AG04450 (cell line): ENCODE data around the gene HES2. TPM values are rescaled to one million over a fixed set of nuclear protein-coding genes. Genes with fewer than 3 reads are reported as not detected.

Experiments
- CTCF ChIA-PET: fragments of 300-600, 350-600 bp; formaldehyde crosslinking; extraction: SDS; loops from one replicate; lab custom pipeline; 2022; ENCODE audit warnings: antibody characterized with exemption, inconsistent platforms; lab: Charles Lee
- POLR2A ChIA-PET: fragments of 350-600 bp; formaldehyde crosslinking; extraction: SDS; loops from one replicate; lab custom pipeline; 2021; ENCODE audit warnings: antibody characterized with exemption, inconsistent platforms; lab: Yijun Ruan, JAX
- DNase-seq: peaks from one replicate; pipeline ENCODE4 v3.0.0-alpha.2; 2011; ENCODE audit warnings: low read depth, low spot score
- H3K27ac ChIP-seq: one replicate; pipeline ENCODE4 v1.5.1; 2012; ENCODE audit warnings: low read depth, low read length, control low read depth
- H3K27me3 ChIP-seq: one replicate; pipeline ENCODE4 v1.6.0; 2012; ENCODE audit warnings: low read length; ENCODE audit not compliant: control insufficient read depth, insufficient read depth
- H3K4me3 ChIP-seq: 2 replicates; pipeline ENCODE4 v1.5.1; 2011; ENCODE audit warnings: mild to moderate bottlenecking, low read depth, low read length, control low read depth
- H3K9me3 ChIP-seq: 2 replicates; pipeline ENCODE4 v1.5.1; 2012; ENCODE audit warnings: low read length; ENCODE audit not compliant: control insufficient read depth, insufficient read depth
- CTCF ChIP-seq: IDR thresholded peaks from 2 replicates; pipeline ENCODE4 v1.5.1; 2011; ENCODE audit warnings: low read depth, low read length, control low read depth, inconsistent platforms
- polyA minus RNA-seq: library from RNA; depleted of rRNA, polyadenylated mRNA; stranded (reverse); fragments of >200 nt; gene quantifications from 2 replicates; pipeline ENCODE4 v1.2.3, GENCODE V29; 2011; rRNA and poly(A)+ RNA removed
- polyA plus RNA-seq: library from polyadenylated mRNA; depleted of rRNA; stranded (reverse); fragments of >200 nt; gene quantifications from 2 replicates; pipeline ENCODE4 v1.2.3, GENCODE V29; 2011; rRNA removed

The HES2 gene
- polyA plus RNA-seq (not detected in 2 replicates), polyA minus RNA-seq (not detected in 2 replicates)

DNA sequence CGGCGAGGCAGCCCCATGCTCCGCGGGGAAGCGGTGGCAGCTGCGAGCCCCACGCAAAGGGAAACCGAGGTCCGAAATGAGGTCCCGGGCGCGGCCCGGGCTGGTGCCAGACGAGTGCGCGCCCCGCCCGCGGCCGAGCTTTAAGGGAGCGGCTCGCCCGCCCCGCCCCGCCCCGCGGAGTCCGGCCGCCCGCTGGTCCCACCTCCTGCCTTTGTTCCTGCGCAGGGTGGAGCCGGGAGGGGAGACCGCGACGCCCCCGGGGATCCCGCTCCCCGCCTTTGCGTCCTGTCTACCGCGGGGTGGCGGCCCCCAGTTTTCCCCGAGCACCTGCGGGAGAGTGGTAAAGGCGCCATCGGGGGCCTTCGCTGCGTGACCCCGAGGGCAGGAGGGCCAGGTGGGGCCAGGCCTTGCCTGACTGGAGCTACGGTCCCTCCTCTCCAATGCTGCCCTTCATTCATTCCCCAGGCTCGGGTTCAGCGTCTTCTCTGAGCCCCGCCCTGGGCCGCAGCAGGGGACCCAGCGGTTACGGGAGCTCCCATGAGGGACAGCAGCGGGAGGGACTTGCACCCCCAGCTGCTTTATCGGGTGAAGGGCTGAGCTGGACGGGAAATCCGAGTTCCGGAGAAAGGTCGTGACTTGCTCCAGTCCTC is at the start of gene HES2:
TSS of gene HES2 (minus strand) at position 116 of the 650 bp plus-strand sequence. CDS start at position 17, 99 bp downstream.
- CTCF ChIA-PET: interaction anchor here (0.6 to 1.1 kb wide), 2 partner anchors 18 to 68 kb away, joined by 3 to 5 read pairs; no protein-coding TSS in a partner anchor
- no peak within 1 kb of the TSS for H3K27ac ChIP-seq
- POLR2A ChIA-PET: no interaction called here

DNA sequence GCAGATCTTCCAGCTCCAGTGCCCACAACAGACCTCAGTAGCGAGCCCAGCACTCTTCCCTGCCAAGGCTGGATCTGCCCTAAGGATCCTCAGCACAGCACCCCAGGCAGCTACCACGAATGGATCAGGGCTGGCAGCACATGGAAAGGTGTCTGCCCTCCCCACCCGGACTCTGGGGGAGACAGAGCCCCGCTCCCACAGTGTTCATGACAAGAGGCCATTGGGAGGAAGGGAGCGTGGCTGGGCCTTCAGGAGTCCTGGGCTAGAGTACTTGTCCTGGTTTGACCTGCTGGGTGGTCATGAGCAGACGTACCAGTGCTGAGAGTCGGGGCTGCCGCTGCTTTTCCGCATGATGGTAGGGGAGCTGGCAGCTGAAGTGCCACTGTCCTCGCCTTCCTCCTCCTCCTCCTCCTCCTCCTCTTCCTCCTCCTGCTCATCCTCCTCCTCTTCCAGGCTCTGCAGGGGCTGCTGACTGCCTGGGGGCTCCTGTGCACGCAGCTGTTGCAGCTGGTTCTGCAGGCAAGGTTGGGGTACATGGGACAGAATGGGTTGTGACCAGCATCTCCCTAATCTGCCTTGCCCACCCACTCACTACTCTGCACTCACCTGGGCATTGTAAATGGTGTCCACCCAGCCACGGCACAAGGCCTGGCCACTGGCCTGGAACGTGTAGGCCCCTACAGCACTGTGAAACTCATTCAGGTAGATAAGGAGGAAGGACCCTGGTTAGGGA is 49.2 kb upstream of the HES2 start:
- Histone ChIP-seq H3K27ac (no peak overlapping the region), H3K27me3 (no peaks in the 10 kb centered on the region), H3K9me3 (no peaks in the 10 kb centered on the region; the same call in 1 of the 2 replicates), H3K4me3 (no peak overlapping the region)
- no peak for TF ChIP-seq CTCF
- no peak for DNase-seq
- ChIA-PET CTCF (interaction anchor here (0.9 to 2.7 kb wide), 2 partner anchors 9 to 21 kb away, joined by 3 to 11 read pairs; no protein-coding TSS in a partner anchor), POLR2A (no interaction called here)

More for the DNA sequence above, at the start of gene HES2:
- DNase-seq: no peak
- peaks cover 67% of the 10 kb centered on the region for H3K27me3 ChIP-seq
- no peak within 1 kb of the TSS for H3K4me3 ChIP-seq
- TF ChIP-seq CTCF: no peak
- no peaks in the 10 kb centered on the region; the same call in 1 of the 2 replicates for H3K9me3 ChIP-seq

- no peak for DNase-seq
- Histone ChIP-seq H3K9me3 (no peaks in the 10 kb centered on the region; the same call in 1 of the 2 replicates), H3K27ac (no peak overlapping the region), H3K4me3 (no peak overlapping the region), H3K27me3 (no peaks in the 10 kb centered on the region)
- TF ChIP-seq CTCF: no peak
- CTCF ChIA-PET: interaction anchor here (0.5 to 2.7 kb wide), 3 partner anchors 8 to 22 kb away, joined by 3 to 11 read pairs (median 5); no protein-coding TSS in a partner anchor
- POLR2A ChIA-PET: interaction anchor here (0.6 kb wide), 1 partner anchor 434 kb away, joined by 9 read pairs; no protein-coding TSS in a partner anchor
Observed at GRCh38 chr1:6467744-6468688, 48.3 kb upstream of the HES2 start.

GRCh38 chr1:6467224-6467623 is 47.5 kb upstream of the HES2 start:
- TF ChIP-seq CTCF: no peak
- Histone ChIP-seq H3K9me3 (peaks cover 2% of the 10 kb centered on the region; the same call in 1 of the 2 replicates), H3K27ac (no peak overlapping the region), H3K4me3 (no peak overlapping the region), H3K27me3 (no peaks in the 10 kb centered on the region)
- DNase-seq: no peak
- ChIA-PET POLR2A (no interaction called here), CTCF (interaction anchor here (0.5 to 2.7 kb wide), 4 partner anchors 9 to 88 kb away, joined by 3 to 11 read pairs (median 4); partner anchors contain the start of gene TAS1R1)
